COLO668 (cell line): ENCODE results near the gene ATE1.
"Not testable (repeated sequence)": the region's sequence is repeated elsewhere in the genome, so short reads cannot be mapped to it uniquely, and the experiment has no call there.

Experiments
- DNase-seq: peaks from one replicate; lab custom pipeline; 2025; ENCODE audit not compliant: unreplicated experiment; lab: John Stamatoyannopoulos, UW

Gene ATE1

DNA sequence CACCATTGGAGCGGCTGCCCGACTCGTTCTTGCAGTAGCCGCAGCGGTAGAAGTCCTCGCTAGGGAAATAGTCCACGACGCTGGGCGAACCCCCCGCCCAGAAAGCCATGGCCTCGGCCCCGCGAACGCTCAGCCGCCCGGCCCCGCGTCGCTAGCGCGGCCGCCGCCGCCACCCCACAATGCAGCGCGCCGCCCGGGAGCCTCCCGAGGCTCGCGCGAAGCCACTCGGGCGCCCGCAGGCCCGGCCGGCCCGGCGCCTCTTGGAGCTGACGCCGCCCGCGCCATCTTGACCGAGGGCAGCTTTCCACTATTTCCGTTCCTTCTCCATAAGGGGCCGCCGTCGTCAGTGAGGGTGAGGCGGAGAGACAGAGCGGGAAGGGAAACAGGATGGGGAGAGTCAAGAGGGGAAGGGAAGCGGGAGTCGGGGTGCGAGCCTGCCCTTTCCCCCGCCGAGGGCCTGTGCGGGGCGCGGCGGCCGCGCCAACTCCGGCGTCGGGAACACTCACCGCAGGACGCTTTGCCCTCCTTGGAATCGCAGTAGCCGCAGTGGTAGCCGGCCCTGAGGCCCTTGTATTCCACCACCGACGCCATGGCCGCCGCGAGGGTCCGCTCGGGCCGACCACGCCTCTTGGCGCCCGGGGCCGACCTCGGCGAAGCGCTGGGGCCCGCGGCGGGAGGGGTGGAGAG lies at the start of gene ATE1:
ATE1 (minus strand) TSS at position 191 of the 687 bp plus-strand sequence; CDS start at position 109, 82 bp downstream.
- peak; percentile 92 for DNase-seq

DNA sequence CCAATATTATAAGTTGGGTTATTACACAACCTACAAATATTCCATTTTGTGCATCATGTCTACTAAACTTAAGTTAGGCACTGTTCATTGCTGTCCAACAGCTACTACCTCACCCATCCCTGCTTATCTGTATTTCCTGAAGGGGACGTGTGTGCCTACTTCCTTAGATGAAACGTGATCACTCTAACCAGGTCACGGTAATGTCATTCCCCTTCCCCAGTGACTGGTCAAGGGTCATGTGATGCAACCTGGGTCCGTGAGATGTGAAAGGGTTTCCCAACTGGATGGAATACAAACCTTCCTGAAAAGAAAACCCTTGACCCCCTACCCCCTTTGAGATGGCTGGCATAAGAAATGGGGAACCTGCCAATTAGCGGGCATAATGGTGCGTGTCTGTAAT lies 48.8 kb upstream of the ATE1 start:
- DNase-seq = no peak

GRCh38 chr10:121975295-121976086 lies 47.7 kb upstream of the ATE1 start:
- no peak for DNase-seq

GRCh38 chr10:121974535-121975294 lies 46.9 kb upstream of the ATE1 start, which contains the start of gene NSMCE4A:
NSMCE4A (minus strand) TSS chr10:121975217; CDS start chr10:121975165, 52 bp downstream.
- peak; percentile 81 for DNase-seq

- DNase-seq = no peak
These were observed 46.2 kb upstream of the ATE1 start for GRCh38 chr10:121974019-121974534.

GRCh38 chr10:121969086-121969485 lies 41.3 kb upstream of the ATE1 start:
- not testable (repeated sequence) for DNase-seq

DNA sequence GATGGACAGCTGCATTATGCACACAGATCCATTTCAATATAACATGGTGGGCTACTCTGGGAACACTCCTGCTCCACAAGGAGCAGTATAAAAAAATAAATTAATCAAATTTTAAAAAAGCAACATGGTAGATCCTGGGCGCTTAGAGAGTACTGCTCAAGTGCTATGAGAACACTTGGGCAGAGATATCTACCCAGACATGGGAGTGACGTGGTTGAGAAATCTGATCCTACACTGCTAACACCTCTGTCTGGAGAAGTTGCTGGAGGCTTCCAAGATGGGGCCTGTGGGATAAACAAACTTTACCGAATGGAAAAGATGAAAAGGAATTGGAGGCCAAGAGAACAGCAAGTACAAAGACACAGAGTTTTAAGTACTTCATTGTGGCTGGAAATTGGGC lies 38.2 kb upstream of the ATE1 start:
- DNase-seq = no peak

DNA sequence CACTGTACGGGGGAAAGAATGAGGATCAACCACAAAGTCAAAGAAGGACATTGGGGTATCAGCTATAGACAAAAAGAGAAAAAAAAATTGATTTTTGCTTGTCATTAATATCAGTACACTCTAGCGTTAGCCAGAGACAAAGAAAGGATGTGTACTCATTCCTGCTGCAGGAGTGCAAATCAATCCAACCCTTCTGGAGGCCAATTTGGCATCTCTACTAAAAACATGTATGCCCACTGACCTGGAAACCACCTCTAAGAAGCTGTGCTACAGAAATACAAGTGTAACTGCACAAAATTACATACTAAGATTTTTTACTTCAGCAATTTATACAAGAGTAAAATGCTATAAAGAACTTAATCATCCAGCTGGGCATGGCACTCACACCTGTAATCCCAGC lies 33.6 kb upstream of the ATE1 start:
- no peak for DNase-seq

DNA sequence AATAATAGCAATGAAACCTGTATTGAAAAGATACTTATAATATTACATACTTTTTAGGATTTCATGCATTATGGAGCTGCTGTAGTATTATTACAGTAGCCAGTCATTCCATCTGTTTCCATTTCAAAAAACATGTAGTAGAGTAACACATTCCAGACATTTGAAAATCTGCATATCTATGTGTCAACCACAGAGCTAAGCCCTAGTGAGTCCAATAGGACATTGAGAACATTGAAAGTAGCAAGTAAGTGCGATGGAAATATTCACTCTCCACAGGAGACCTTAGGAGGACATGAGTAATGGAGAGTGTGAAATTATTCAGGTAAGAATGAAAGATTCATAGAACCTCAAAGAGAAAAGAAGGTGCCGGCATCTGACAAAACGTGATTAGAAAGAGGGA lies 31.8 kb upstream of the ATE1 start:
- no peak for DNase-seq

DNA sequence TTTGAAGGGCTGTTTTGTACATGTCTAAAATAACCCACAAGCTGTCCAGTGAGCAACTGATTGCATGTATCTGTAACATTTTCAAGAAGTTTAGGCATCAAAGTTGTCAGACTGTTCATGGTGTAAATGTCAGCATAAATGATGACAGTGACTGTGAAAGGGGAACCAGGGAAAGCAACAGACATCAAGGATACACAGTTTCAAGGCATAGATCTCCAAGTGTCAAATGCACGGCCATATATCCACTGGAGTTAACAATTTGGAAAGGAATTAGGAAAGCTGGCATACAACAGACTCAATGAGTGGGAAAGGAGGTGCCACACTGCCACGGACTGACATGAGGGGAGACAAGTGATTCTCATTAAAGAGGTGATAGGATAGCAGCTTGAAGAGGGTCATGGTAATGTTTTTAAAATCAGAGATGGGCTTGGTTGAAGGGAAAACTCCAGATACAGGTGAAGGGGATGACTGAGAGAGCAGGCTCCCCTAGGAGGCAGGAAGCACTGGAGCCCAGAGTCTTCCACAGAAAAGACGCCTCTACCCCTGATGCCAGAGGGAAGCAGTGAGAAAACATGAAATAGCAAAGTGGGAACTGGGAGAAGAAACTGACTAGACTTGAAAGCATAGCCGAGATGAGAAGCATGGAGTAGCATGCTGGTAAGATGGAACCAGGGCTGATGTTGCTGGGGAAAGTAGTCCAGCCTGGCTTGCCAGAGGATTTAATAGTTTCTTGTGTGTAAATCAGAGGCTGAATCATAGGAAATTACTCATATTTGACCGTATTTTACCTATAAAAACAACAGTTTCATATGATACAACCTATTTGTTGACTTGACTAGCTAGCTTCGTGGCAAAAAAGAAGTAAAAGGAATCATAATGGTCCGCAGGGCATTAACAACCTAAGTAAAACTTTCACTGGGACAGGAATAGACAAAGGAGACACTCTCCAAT lies 28.6 kb upstream of the ATE1 start:
- no peak for DNase-seq

DNA sequence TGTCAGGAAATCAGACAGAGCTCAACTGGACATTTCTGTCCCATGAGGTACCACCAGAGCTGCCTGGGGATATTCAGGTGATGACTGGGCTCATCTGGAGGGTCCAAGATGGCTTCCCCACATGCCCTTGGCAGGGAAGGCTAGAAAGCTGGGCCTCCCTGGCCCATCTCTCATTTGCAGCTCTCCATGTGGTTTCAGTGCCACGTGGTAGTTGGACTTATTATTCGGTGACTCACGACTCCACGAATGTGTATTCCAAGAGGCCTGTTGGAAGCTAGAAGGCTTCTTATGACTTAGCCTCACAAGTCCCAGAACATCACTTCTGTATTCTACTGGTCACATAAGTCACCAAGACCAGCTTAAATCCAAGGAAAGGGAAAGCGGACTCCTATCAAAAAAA lies 24.4 kb upstream of the ATE1 start:
- no peak for DNase-seq

GRCh38 chr10:121949451-121949850 lies 21.6 kb upstream of the ATE1 start:
- no peak for DNase-seq

- no peak for DNase-seq
These were observed 21.2 kb upstream of the ATE1 start for GRCh38 chr10:121949049-121949448.

- DNase-seq = no peak
These were observed 19.8 kb upstream of the ATE1 start for GRCh38 chr10:121947343-121948330.

- DNase-seq = no peak
These were observed 15.1 kb upstream of the ATE1 start for GRCh38 chr10:121942749-121943416.

- no peak for DNase-seq
These were observed 13.7 kb upstream of the ATE1 start for GRCh38 chr10:121941532-121941931.

DNA sequence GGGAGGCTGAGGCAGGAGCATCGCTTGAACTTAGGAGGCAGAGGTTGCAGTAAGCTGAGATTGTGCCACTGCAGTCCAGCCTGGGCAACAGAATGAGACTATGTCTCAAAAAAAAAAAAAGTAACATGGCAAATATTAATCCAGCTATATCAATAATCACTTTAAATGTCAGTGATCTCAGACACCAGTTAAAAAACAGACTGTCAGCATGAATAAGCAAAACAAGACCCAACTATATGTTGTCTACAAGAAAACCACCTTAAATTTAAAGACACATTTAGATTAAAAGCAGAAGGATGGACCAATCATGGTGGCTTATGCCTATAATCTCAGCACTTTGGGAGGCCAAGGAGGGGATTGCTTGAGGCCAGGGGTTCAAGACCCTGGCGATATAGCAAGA lies 8.5 kb upstream of the ATE1 start:
- DNase-seq = no peak

DNA sequence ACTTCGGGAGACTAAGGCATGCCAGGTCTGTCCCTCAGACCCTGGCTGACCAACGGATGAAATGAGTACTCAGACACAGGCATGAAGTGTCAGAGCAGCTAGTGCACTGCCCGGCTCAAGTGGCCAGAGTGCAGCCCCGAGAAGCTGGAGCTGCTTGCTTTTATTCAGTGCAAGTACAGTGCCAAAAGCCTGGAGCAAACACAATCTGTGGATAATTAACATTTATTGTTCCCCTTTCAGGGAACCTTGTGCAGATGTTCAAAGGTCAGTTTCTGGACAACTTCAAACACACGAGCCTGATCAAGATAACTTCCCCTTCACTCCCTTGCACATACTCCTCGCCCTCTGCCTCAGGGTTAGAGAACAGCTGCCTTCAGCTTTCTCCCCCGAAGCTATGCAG lies 7.9 kb upstream of the ATE1 start:
- no peak for DNase-seq
